ENCODE data around the gene HLA-C. TPM values are rescaled to one million over a fixed set of nuclear protein-coding genes. Genes with fewer than 3 reads are reported as not detected.

Gene HLA-C
- total RNA-seq, 1 donor from 2014 or later, result 893 TPM

Other genes starting within 250 kb of the HLA-C start
- not detected in 2 replicates for gene C6orf15, start 159.5 kb downstream of the HLA-C start, total RNA-seq
- not detected in 2 replicates for gene PSORS1C1, start 157.3 kb downstream of the HLA-C start, total RNA-seq
- gene CDSN, start 151.6 kb downstream of the HLA-C start, total RNA-seq, result not detected in 2 replicates
- not detected in 2 replicates for gene PSORS1C2, start 133.0 kb downstream of the HLA-C start, total RNA-seq
- 51.5 and 52.7 TPM in 2 replicates for gene CCHCR1, start 114.3 kb downstream of the HLA-C start, total RNA-seq
- 79.5 and 82.6 TPM in 2 replicates for gene TCF19, start 113.5 kb downstream of the HLA-C start, total RNA-seq
- gene POU5F1, start 101.4 kb downstream of the HLA-C start, total RNA-seq, result not detected in 2 replicates
- 3,406 and 3,483 TPM in 2 replicates for gene HLA-B, start 85.1 kb upstream of the HLA-C start, total RNA-seq
- gene MICA, start 131.5 kb upstream of the HLA-C start, total RNA-seq, result 6.5 and 7.3 TPM in 2 replicates
- gene MICB, start 226.1 kb upstream of the HLA-C start, total RNA-seq, result 32.8 and 35.5 TPM in 2 replicates

All from activated CD4-positive, alpha-beta T cell treated with anti-CD3 and anti-CD28 coated beads, Interleukin-2, amount 10 ng/mL, durations not matched to agents 24 days and 14 days (primary cell).